Breast epithelium (tissue), 3 donors: ENCODE data around the gene FMN1.

Experiments
- POLR2A ChIP-seq: fragments of 450-650 bp; IDR thresholded peaks from one replicate; pipeline ENCODE4 v1.6.1; 2016; ENCODE audit warnings: antibody characterized with exemption, mild to moderate bottlenecking, moderate library complexity
- POLR2AphosphoS5 ChIP-seq, 3 donors: sonication (generic); formaldehyde crosslinking; IDR thresholded peaks; one replicate each; pipeline ENCODE4 v1.6.1; 2017; ENCODE audit warnings: antibody characterized with exemption in 3 of 3
- TF ChIP-seq, protein P1 (sequence below), 3 donors: fragments of 450-650 bp; IDR thresholded peaks; one replicate each; pipeline ENCODE4 v1.5.1; 2016 to 2017; ENCODE audit warnings: antibody characterized with exemption in 3 of 3, mild to moderate bottlenecking in 3 of 3, moderate library complexity in 3 of 3

DNA sequence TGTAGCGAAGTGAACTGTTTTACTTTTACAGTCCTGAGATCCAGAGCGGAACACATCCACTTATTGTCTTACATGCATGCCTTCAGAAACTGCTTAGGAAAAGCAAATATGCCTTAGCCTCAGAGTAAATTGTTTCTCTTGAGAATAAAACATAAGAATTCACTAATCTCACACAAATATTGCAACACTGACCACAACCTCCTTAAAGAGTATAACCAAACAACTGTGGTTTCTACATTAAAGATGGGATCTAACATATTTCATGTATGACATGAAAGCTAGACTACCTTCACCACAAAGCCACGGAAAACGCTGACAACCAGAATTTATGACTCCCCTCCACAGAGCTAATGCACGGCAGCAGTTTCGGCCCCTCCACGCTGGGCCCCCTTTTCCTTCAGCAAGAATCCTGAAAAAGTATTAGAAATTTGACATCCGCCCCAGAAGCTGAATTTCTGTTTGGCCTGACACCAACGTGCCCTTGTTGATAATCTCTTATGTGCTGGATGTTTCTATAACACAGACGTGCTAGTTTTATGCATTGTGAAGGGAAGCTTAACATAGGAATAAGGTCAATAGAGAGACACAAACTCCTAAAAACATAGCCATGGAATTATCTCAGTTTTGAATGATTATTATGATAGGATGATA, 392.1 kb downstream of the FMN1 start:
- TF ChIP-seq, protein P1, sequence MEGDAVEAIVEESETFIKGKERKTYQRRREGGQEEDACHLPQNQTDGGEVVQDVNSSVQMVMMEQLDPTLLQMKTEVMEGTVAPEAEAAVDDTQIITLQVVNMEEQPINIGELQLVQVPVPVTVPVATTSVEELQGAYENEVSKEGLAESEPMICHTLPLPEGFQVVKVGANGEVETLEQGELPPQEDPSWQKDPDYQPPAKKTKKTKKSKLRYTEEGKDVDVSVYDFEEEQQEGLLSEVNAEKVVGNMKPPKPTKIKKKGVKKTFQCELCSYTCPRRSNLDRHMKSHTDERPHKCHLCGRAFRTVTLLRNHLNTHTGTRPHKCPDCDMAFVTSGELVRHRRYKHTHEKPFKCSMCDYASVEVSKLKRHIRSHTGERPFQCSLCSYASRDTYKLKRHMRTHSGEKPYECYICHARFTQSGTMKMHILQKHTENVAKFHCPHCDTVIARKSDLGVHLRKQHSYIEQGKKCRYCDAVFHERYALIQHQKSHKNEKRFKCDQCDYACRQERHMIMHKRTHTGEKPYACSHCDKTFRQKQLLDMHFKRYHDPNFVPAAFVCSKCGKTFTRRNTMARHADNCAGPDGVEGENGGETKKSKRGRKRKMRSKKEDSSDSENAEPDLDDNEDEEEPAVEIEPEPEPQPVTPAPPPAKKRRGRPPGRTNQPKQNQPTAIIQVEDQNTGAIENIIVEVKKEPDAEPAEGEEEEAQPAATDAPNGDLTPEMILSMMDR (IDR thresholded peaks at IDR 0.05): no peak
- TF ChIP-seq POLR2A (no peak), POLR2AphosphoS5 (IDR thresholded peaks at IDR 0.05) (no peak)
